ENCODE measurements around the gene FAM219A.

DNA sequence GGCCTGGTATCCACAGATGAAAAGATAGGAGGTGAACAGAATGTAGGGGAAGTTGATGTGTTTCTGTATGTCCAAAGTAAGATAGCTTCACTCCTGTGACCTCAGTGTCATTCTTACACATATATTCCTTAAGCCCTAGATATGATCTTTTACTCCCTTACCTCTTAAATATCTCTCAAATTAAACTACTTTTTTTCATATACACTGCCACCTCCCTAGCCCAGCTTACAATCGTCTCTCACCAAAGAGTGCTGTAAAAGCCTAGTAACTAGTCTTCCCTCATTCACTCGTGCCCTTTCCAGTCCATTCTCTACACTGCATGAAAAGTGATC is 5.5 kb upstream of the FAM219A start:
- no peak for TF ChIP-seq EZH2 (IDR thresholded peaks at IDR 0.05; ENCODE audit: low read length, missing control alignments)
- TF ChIP-seq, protein P1, sequence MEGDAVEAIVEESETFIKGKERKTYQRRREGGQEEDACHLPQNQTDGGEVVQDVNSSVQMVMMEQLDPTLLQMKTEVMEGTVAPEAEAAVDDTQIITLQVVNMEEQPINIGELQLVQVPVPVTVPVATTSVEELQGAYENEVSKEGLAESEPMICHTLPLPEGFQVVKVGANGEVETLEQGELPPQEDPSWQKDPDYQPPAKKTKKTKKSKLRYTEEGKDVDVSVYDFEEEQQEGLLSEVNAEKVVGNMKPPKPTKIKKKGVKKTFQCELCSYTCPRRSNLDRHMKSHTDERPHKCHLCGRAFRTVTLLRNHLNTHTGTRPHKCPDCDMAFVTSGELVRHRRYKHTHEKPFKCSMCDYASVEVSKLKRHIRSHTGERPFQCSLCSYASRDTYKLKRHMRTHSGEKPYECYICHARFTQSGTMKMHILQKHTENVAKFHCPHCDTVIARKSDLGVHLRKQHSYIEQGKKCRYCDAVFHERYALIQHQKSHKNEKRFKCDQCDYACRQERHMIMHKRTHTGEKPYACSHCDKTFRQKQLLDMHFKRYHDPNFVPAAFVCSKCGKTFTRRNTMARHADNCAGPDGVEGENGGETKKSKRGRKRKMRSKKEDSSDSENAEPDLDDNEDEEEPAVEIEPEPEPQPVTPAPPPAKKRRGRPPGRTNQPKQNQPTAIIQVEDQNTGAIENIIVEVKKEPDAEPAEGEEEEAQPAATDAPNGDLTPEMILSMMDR (conservative IDR thresholded peaks at IDR 0.05 in 1 of 2, IDR thresholded peaks at IDR 0.05 in 1 of 2; ENCODE audit: low read depth in 1 of 2, low read length in 2 of 2): no peak

Measured in fibroblast of lung (primary cell).